Measurements from ENCODE around the gene SLC22A2.

DNA sequence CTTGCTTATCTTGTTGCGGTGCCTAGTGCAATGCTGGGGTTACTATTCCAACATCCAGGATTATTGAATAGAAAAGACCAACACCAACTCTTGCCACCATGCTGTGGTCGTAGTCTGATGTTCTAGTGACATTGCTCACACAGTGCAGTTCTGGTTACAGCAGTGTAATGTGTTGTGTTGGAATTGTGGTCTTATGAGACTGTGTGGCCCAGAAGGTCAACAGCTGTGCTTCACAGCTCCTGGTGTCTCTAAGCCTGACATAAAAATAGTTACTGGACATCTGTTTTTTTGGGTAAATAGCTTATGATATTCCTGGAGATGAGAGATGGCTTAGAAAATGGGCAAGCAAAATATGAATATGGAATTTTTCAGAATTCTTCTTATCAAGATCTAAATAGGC is 57.6 kb downstream of the SLC22A2 start:
- TF ChIP-seq, protein P1, sequence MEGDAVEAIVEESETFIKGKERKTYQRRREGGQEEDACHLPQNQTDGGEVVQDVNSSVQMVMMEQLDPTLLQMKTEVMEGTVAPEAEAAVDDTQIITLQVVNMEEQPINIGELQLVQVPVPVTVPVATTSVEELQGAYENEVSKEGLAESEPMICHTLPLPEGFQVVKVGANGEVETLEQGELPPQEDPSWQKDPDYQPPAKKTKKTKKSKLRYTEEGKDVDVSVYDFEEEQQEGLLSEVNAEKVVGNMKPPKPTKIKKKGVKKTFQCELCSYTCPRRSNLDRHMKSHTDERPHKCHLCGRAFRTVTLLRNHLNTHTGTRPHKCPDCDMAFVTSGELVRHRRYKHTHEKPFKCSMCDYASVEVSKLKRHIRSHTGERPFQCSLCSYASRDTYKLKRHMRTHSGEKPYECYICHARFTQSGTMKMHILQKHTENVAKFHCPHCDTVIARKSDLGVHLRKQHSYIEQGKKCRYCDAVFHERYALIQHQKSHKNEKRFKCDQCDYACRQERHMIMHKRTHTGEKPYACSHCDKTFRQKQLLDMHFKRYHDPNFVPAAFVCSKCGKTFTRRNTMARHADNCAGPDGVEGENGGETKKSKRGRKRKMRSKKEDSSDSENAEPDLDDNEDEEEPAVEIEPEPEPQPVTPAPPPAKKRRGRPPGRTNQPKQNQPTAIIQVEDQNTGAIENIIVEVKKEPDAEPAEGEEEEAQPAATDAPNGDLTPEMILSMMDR (IDR thresholded peaks at IDR 0.05): no peak
- TF ChIP-seq POLR2A (IDR thresholded peaks at IDR 0.05): no peak
